GM12872 (cell line): ENCODE measurements around the gene RBM5.

ENCODE experiments used
- CTCF ChIP-seq: IDR thresholded peaks from 3 replicates; pipeline ENCODE4 v1.5.1; 2011; ENCODE audit warnings: low read depth, mild to moderate bottlenecking, low read length, moderate library complexity; ENCODE audit not compliant: insufficient read depth

Gene RBM5

DNA sequence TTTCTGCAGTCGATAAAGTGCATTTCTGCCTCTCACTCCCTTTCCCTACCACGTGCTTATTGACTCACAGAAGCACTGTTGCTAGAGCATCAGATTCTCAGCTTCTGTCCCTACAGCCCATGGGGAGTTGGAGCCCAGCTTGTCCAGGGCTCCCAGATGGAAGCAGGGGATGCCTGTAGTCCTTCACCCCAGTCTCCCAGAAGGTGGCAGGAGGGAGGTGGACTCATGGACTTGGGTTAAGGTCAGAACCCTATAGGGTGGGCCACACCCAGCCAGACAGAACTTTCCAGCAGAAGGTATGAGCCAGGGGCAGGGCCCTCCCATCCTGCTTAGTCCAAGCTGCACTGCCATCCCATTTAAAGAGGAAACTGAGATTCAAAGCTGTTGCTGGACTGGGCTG is 33.4 kb downstream of the RBM5 start:
- TF ChIP-seq CTCF = no peak

- no peak for TF ChIP-seq CTCF
Observed at GRCh38 chr3:50122661-50123391, 34.1 kb downstream of the RBM5 start.

GRCh38 chr3:50123394-50124051 is 34.8 kb downstream of the RBM5 start:
- no peak for TF ChIP-seq CTCF

- TF ChIP-seq CTCF = no peak
Observed at GRCh38 chr3:50124052-50124799, 35.5 kb downstream of the RBM5 start.

GRCh38 chr3:50124800-50125178 is 36.1 kb downstream of the RBM5 start:
- no peak for TF ChIP-seq CTCF

DNA sequence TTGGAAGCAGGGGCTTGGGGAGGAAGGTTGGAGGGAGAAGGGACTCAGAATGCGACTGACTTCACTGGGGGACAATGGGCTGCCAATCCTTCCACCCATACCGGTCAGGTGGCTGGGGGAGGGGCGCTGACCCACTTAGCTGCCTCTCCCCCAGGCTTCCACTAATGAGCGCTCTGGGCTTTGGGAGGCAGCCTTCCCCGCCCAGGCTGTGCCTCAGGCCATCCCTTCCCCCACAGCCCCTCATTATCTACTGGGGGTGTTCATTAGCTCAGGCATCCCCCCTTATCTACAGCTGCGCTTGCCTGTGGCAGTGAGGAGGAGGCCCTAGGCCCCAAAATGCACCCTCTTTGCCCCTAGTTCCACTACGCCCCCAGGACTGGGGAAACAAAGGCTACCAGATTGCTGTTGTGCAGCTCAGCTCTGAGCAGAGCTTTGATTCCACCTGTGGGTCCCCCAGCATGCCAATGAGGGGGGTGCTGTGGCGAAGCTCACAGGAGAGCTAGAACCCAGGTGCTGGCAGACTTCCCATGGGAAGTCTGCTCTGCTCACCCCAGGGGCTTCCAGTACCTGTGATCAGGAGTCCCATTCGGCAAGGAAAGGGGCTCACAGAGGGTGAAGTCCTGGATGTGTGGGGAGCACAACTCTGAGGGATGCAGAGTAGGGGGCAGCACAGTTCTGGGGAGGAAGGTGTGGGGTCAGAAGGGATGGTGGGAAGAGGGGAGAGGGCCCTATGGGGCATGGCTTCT is 37.0 kb downstream of the RBM5 start:
- no peak for TF ChIP-seq CTCF
